WTC11 (cell line): ENCODE data around the gene ZC3H4. TPM values are rescaled to one million over a fixed set of nuclear protein-coding genes. Genes with fewer than 3 reads are reported as not detected.

Experiments
- ATAC-seq: fragments of 200-7000 bp; cut with Tn5 transposase; 2 replicates; pipeline ENCODE4 v1.10.0; 2021; ENCODE audit warnings: mild to moderate bottlenecking, moderate library complexity
- CTCF ChIA-PET: fragments of 300-600 bp; sonication (Branson Sonifier 250); formaldehyde crosslinking; loops from one replicate; lab custom pipeline; 2021; ENCODE audit warnings: antibody characterized with exemption; lab: Charles Lee
- POLR2A ChIA-PET: fragments of 350-600 bp; sonication (Branson Sonifier 250); formaldehyde crosslinking; loops from one replicate; lab custom pipeline; 2021; ENCODE audit warnings: antibody characterized with exemption; lab: Charles Lee
- DNase-seq: peaks from one replicate; pipeline ENCODE4 v3.0.0; 2021; ENCODE audit warnings: low spot score
- H3K27ac Mint-ChIP-seq: 2 replicates; pipeline ENCODE4 v1.8.0; 2021; ENCODE audit warnings: mixed read lengths
- H3K27me3 Mint-ChIP-seq: 2 replicates; pipeline ENCODE4 v1.8.0; 2021; ENCODE audit warnings: low read depth, mild to moderate bottlenecking, moderate library complexity, mixed read lengths
- H3K36me3 Mint-ChIP-seq: 2 replicates; pipeline ENCODE4 v1.8.0; 2021; ENCODE audit warnings: mixed read lengths
- H3K4me1 Mint-ChIP-seq: 2 replicates; pipeline ENCODE4 v1.8.0; 2022; ENCODE audit warnings: mixed read lengths
- H3K4me3 Mint-ChIP-seq: 2 replicates; pipeline ENCODE4 v1.8.0; 2021; ENCODE audit warnings: mild to moderate bottlenecking, moderate library complexity, mixed read lengths
- H3K9me3 Mint-ChIP-seq: 2 replicates; pipeline ENCODE4 v1.8.0; 2021; ENCODE audit warnings: mixed read lengths
- EMX1 ChIP-seq: fragments of 250-450 bp; sonication (Bioruptor Pico); IDR thresholded peaks from 2 replicates; pipeline ENCODE4 v1.8.0; 2021; ENCODE audit warnings: mild to moderate bottlenecking
- FOXP1 ChIP-seq: sonication (generic); formaldehyde crosslinking; IDR thresholded peaks from 2 replicates; pipeline ENCODE4 v1.8.0; 2022; ENCODE audit warnings: missing genetic modification reagents, mild to moderate bottlenecking, moderate library complexity, borderline replicate concordance
- RORB ChIP-seq: fragments of 250-450 bp; sonication (Bioruptor Pico); IDR thresholded peaks from 2 replicates; pipeline ENCODE4 v1.9.0; 2021; ENCODE audit warnings: mild to moderate bottlenecking
- TEAD1 ChIP-seq: sonication (generic); formaldehyde crosslinking; IDR thresholded peaks from 2 replicates; pipeline ENCODE4 v1.8.0; 2022; ENCODE audit warnings: mild to moderate bottlenecking, missing genetic modification reagents
- TEAD4 ChIP-seq: sonication (generic); formaldehyde crosslinking; IDR thresholded peaks from 2 replicates; pipeline ENCODE4 v1.8.0; 2022; ENCODE audit warnings: mild to moderate bottlenecking, missing genetic modification reagents
- TP53 ChIP-seq: sonication (generic); formaldehyde crosslinking; IDR thresholded peaks from 2 replicates; pipeline ENCODE4 v1.8.1; 2023; ENCODE audit warnings: mild to moderate bottlenecking, missing genetic modification reagents
- ZNF121 ChIP-seq: sonication (generic); formaldehyde crosslinking; IDR thresholded peaks from 2 replicates; pipeline ENCODE4 v1.8.0; 2023; ENCODE audit warnings: missing genetic modification reagents
- ZNF138 ChIP-seq: sonication (generic); formaldehyde crosslinking; conservative IDR thresholded peaks from 2 replicates; pipeline ENCODE4 v1.8.1; 2022; ENCODE audit warnings: mild to moderate bottlenecking, moderate library complexity, missing genetic modification reagents
- ZNF232 ChIP-seq: sonication (generic); formaldehyde crosslinking; IDR thresholded peaks from 2 replicates; pipeline ENCODE4 v1.8.0; 2022; ENCODE audit warnings: mild to moderate bottlenecking, missing genetic modification reagents
- ZNF396 ChIP-seq: fragments of 250-450 bp; sonication (Bioruptor Pico); IDR thresholded peaks from 2 replicates; pipeline ENCODE4 v1.8.0; 2021; ENCODE audit warnings: mild to moderate bottlenecking, moderate library complexity, borderline replicate concordance
- total RNA-seq: library from RNA; stranded (reverse); gene quantifications from 3 replicates; pipeline ENCODE4 v1.2.3, GENCODE V29; 2021
- TF ChIP-seq, protein P1 (sequence below): sonication (generic); formaldehyde crosslinking; IDR thresholded peaks from 2 replicates; pipeline ENCODE4 v1.8.1; 2023; ENCODE audit warnings: mild to moderate bottlenecking, missing genetic modification reagents, moderate library complexity
- TF ChIP-seq, protein P2 (sequence below): sonication (generic); formaldehyde crosslinking; IDR thresholded peaks from 2 replicates; pipeline ENCODE4 v1.8.0; 2023; ENCODE audit warnings: missing genetic modification reagents, mild to moderate bottlenecking, borderline replicate concordance
- TF ChIP-seq, protein P3 (sequence below): sonication (generic); formaldehyde crosslinking; IDR thresholded peaks from 2 replicates; pipeline ENCODE4 v1.8.1; 2023; ENCODE audit warnings: mild to moderate bottlenecking, missing genetic modification reagents, moderate library complexity
- TF ChIP-seq, protein P4 (sequence below): fragments of 250-450 bp; sonication (Bioruptor Pico); IDR thresholded peaks from 2 replicates; pipeline ENCODE4 v1.9.0; 2021; ENCODE audit warnings: mild to moderate bottlenecking
- TF ChIP-seq, protein P5 (sequence below): fragments of 250-450 bp; sonication (Bioruptor Pico); IDR thresholded peaks from 2 replicates; pipeline ENCODE4 v1.9.0; 2021; ENCODE audit warnings: moderate library complexity, mild to moderate bottlenecking, inconsistent platforms, borderline replicate concordance
- TF ChIP-seq, protein P6 (sequence below): sonication (generic); formaldehyde crosslinking; conservative IDR thresholded peaks from 2 replicates; pipeline ENCODE4 v1.8.1; 2022; ENCODE audit warnings: mild to moderate bottlenecking, missing genetic modification reagents

The ZC3H4 gene
- total RNA-seq, 1 experiment from 2014 or later = 67.2 TPM

DNA sequence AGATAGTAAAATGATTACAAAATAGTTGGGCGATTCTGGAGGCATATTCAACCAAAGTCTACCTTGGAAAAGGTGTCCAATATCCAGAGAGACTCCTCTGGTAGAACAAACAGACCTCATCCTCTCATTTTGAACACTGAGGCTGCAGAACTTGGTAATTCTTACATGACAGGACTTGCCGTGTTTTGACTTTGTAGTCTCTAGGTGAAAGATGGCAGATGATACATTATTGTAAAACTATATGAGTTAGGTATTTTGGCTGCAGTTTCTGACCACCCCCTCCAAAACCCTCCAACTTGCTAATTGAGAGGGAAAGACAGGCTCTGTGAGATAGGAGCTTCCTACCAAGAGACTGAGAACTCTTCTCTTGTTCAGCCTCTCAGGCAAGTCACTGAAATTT lies 39.7 kb upstream of the ZC3H4 start:
- POLR2A ChIA-PET = no interaction called here
- Mint-ChIP-seq H3K4me3 (no peak overlapping the region), H3K27ac (peak overlapping the region; percentile 86; the same call in 1 of the 2 replicates), H3K36me3 (peaks cover 77% of the 10 kb centered on the region), H3K4me1 (peaks cover 42% of the 10 kb centered on the region), H3K9me3 (no peaks in the 10 kb centered on the region), H3K27me3 (no peaks in the 10 kb centered on the region)
- CTCF ChIA-PET = no interaction called here
- TF ChIP-seq, protein P1, sequence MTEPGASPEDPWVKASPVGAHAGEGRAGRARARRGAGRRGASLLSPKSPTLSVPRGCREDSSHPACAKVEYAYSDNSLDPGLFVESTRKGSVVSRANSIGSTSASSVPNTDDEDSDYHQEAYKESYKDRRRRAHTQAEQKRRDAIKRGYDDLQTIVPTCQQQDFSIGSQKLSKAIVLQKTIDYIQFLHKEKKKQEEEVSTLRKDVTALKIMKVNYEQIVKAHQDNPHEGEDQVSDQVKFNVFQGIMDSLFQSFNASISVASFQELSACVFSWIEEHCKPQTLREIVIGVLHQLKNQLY (CRISPR knock-in tag) = no peak
- TF ChIP-seq EMX1 (CRISPR knock-in tag) (no peak), ZNF396 (CRISPR knock-in tag) (no peak), RORB (CRISPR knock-in tag) (no peak), ZNF232 (no peak), FOXP1 (no peak)
- TF ChIP-seq, protein P2, sequence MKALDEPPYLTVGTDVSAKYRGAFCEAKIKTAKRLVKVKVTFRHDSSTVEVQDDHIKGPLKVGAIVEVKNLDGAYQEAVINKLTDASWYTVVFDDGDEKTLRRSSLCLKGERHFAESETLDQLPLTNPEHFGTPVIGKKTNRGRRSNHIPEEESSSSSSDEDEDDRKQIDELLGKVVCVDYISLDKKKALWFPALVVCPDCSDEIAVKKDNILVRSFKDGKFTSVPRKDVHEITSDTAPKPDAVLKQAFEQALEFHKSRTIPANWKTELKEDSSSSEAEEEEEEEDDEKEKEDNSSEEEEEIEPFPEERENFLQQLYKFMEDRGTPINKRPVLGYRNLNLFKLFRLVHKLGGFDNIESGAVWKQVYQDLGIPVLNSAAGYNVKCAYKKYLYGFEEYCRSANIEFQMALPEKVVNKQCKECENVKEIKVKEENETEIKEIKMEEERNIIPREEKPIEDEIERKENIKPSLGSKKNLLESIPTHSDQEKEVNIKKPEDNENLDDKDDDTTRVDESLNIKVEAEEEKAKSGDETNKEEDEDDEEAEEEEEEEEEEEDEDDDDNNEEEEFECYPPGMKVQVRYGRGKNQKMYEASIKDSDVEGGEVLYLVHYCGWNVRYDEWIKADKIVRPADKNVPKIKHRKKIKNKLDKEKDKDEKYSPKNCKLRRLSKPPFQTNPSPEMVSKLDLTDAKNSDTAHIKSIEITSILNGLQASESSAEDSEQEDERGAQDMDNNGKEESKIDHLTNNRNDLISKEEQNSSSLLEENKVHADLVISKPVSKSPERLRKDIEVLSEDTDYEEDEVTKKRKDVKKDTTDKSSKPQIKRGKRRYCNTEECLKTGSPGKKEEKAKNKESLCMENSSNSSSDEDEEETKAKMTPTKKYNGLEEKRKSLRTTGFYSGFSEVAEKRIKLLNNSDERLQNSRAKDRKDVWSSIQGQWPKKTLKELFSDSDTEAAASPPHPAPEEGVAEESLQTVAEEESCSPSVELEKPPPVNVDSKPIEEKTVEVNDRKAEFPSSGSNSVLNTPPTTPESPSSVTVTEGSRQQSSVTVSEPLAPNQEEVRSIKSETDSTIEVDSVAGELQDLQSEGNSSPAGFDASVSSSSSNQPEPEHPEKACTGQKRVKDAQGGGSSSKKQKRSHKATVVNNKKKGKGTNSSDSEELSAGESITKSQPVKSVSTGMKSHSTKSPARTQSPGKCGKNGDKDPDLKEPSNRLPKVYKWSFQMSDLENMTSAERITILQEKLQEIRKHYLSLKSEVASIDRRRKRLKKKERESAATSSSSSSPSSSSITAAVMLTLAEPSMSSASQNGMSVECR (CRISPR knock-in tag) = no peak
- DNase-seq (no peak), ATAC-seq (no peak)

DNA sequence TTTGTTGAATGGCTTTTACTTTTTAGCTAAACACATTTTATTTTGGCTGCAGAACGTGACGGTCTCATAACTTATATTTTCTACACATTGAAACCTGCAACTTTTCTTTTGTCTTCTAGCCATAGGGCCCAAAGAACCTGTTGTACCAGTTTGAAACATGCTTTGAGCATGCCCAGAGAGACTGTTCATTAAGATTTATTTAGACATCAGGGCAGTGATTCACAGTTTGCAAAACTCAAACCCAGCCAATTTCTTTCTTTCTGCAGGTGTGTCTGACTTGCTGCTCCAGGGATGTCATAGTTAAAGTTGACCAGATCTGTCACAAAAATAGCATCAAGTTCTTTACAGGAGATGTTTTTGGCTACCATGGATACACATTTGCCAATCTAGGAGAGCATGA lies 39.1 kb upstream of the ZC3H4 start:
- TF ChIP-seq, protein P3, sequence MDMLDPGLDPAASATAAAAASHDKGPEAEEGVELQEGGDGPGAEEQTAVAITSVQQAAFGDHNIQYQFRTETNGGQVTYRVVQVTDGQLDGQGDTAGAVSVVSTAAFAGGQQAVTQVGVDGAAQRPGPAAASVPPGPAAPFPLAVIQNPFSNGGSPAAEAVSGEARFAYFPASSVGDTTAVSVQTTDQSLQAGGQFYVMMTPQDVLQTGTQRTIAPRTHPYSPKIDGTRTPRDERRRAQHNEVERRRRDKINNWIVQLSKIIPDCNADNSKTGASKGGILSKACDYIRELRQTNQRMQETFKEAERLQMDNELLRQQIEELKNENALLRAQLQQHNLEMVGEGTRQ (CRISPR knock-in tag) = no peak
- Mint-ChIP-seq H3K9me3 (no peaks in the 10 kb centered on the region), H3K4me3 (no peak overlapping the region), H3K27ac (peak overlapping the region; percentile 87), H3K36me3 (peaks cover 80% of the 10 kb centered on the region), H3K27me3 (no peaks in the 10 kb centered on the region), H3K4me1 (peaks cover 36% of the 10 kb centered on the region)
- ATAC-seq (no peak), DNase-seq (no peak)
- CTCF ChIA-PET = no interaction called here
- POLR2A ChIA-PET = interaction anchor here (0.6 kb wide), 1 partner anchor 120 kb away, joined by 3 read pairs; no protein-coding TSS in a partner anchor

DNA sequence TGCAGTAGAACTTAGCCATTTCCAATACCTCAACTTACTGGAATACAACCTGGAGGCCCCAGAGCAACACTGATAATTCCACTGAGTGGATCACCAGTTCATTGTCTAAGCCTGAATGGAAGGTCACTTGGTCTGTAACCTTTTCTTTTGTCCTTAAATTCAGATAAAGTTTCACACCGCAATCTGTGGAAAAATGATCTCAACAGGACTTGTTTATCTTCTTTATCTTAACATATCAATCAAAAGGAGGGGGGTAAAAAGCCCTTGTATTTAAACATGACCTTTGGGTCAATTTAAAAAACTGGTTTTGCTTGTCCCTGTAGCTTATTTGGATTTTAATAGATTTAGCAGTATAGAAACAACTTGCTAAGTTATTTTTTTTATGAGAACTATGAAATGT lies 38.6 kb upstream of the ZC3H4 start:
- Mint-ChIP-seq H3K36me3 (peaks cover 82% of the 10 kb centered on the region), H3K9me3 (no peaks in the 10 kb centered on the region), H3K27me3 (no peaks in the 10 kb centered on the region), H3K27ac (peak overlapping the region; percentile 87), H3K4me1 (peaks cover 32% of the 10 kb centered on the region), H3K4me3 (no peak overlapping the region)
- DNase-seq = no peak
- POLR2A ChIA-PET = interaction anchor here (0.6 to 1.1 kb wide), 2 partner anchors 92 to 120 kb away, joined by 3 read pairs; no protein-coding TSS in a partner anchor
- CTCF ChIA-PET = no interaction called here
- ATAC-seq = no peak
- TF ChIP-seq, protein P4, sequence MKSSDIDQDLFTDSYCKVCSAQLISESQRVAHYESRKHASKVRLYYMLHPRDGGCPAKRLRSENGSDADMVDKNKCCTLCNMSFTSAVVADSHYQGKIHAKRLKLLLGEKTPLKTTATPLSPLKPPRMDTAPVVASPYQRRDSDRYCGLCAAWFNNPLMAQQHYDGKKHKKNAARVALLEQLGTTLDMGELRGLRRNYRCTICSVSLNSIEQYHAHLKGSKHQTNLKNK = no peak
- TF ChIP-seq ZNF121 (CRISPR knock-in tag) (no peak), TP53 (CRISPR knock-in tag) (no peak), ZNF138 (CRISPR knock-in tag) (no peak), TEAD4 (CRISPR knock-in tag) (no peak), TEAD1 (CRISPR knock-in tag) (no peak), RORB (CRISPR knock-in tag) (no peak), FOXP1 (no peak)
- TF ChIP-seq, protein P5, sequence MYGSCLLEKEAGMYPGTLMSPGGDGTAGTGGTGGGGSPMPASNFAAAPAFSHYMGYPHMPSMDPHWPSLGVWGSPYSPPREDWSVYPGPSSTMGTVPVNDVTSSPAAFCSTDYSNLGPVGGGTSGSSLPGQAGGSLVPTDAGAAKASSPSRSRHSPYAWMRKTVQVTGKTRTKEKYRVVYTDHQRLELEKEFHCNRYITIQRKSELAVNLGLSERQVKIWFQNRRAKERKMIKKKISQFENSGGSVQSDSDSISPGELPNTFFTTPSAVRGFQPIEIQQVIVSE (CRISPR knock-in tag) = no peak
- TF ChIP-seq, protein P6, sequence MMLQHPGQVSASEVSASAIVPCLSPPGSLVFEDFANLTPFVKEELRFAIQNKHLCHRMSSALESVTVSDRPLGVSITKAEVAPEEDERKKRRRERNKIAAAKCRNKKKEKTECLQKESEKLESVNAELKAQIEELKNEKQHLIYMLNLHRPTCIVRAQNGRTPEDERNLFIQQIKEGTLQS (CRISPR knock-in tag) = no peak
